DOHH2 (cell line): ENCODE measurements around the gene LHFPL6.

Source experiments
- H3F3A ChIP-seq: fragments of 200-600 bp; sonication (generic), shearing (Covaris generic); 2 replicates; pipeline ENCODE4 v1.6.0; 2016; ENCODE audit warnings: antibody characterized with exemption, mild to moderate bottlenecking; ENCODE audit not compliant: control insufficient read depth, insufficient read depth
- H3K27ac ChIP-seq: fragments of 200-600 bp; sonication (generic); 2 replicates; pipeline ENCODE4 v1.5.1; 2014; ENCODE audit warnings: low read depth, mild to moderate bottlenecking, low read length, moderate library complexity
- H3K27me3 ChIP-seq: fragments of 200-600 bp; sonication (generic); 2 replicates; pipeline ENCODE4 v1.6.1; 2014; ENCODE audit warnings: mild to moderate bottlenecking, low read length, mixed read lengths; ENCODE audit not compliant: control insufficient read depth
- H3K36me3 ChIP-seq: fragments of 200-600 bp; sonication (generic); 2 replicates; pipeline ENCODE4 v1.6.1; 2014; ENCODE audit warnings: mild to moderate bottlenecking, low read length, moderate library complexity, mixed read lengths; ENCODE audit not compliant: control insufficient read depth
- H3K4me1 ChIP-seq: fragments of 200-600 bp; sonication (generic); 2 replicates; pipeline ENCODE4 v1.6.1; 2014; ENCODE audit warnings: mild to moderate bottlenecking, low read length, mixed read lengths; ENCODE audit not compliant: control insufficient read depth
- H3K4me2 ChIP-seq: fragments of 200-600 bp; sonication (generic); 2 replicates; pipeline ENCODE4 v1.6.0; 2014; ENCODE audit warnings: mild to moderate bottlenecking, low read length, moderate library complexity
- H3K4me3 ChIP-seq: fragments of 200-600 bp; sonication (generic); 2 replicates; pipeline ENCODE4 v1.5.1; 2014; ENCODE audit warnings: mild to moderate bottlenecking, low read length, mixed read lengths
- H3K79me2 ChIP-seq: fragments of 200-600 bp; sonication (generic); 2 replicates; pipeline ENCODE4 v1.6.1; 2014; ENCODE audit warnings: mild to moderate bottlenecking, low read length, mixed read lengths; ENCODE audit not compliant: control insufficient read depth
- H3K9me2 ChIP-seq: fragments of 200-600 bp; sonication (generic); replicated peaks from 2 replicates; pipeline ENCODE4 v1.6.1; 2014; ENCODE audit warnings: mild to moderate bottlenecking, low read length, mixed read lengths; ENCODE audit not compliant: control insufficient read depth
- H3K9me3 ChIP-seq: fragments of 200-600 bp; sonication (generic); 2 replicates; pipeline ENCODE4 v1.6.1; 2014; ENCODE audit warnings: antibody characterized with exemption, low read length, mixed read lengths; ENCODE audit not compliant: control insufficient read depth, insufficient read depth
- H4K20me1 ChIP-seq: fragments of 200-600 bp; sonication (generic); 2 replicates; pipeline ENCODE4 v1.6.0; 2014; ENCODE audit warnings: low read depth, mild to moderate bottlenecking, antibody characterized with exemption, low read length, moderate library complexity; ENCODE audit not compliant: control insufficient read depth, insufficient read depth
- EZH2phosphoT487 ChIP-seq: fragments of 200-600 bp; sonication (generic); IDR thresholded peaks from 2 replicates; pipeline ENCODE4 v1.6.1; 2017; ENCODE audit warnings: borderline replicate concordance, mild to moderate bottlenecking, antibody characterized with exemption, low read length, moderate library complexity, mixed read lengths
- TF ChIP-seq, protein P1 (sequence below): fragments of 200-600 bp; sonication (generic); IDR thresholded peaks from one replicate; pipeline ENCODE4 v1.5.1; 2014; ENCODE audit warnings: antibody characterized with exemption, mild to moderate bottlenecking, low read depth, low read length; ENCODE audit not compliant: poor library complexity, severe bottlenecking

Gene LHFPL6

DNA sequence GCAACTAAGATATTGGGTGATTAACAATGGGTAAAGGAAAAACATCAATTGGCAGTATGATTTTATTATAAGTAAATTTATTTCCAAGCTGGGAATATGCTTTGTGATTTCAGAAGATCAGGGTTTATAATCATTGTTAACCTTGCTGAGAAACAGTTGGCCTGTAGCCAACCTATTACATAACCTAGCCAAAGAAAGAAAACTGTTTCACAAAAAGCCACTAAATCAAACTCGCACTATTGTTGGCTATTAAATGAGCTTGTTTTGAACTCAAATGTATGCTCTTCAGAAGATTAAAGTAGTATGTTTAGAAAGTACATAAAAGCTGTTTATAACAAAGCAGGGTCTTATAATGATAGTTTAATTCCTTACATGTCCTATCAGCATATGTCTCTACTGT, 151.7 kb downstream of the LHFPL6 start:
- H3K79me2 ChIP-seq, result peaks cover 57% of the 10 kb centered on the region
- H3K4me1 ChIP-seq, result peaks cover 54% of the 10 kb centered on the region
- H3K9me3 ChIP-seq, result no peaks in the 10 kb centered on the region
- no peaks in the 10 kb centered on the region for H3K27me3 ChIP-seq
- H3K27ac ChIP-seq, result peak overlapping the region; percentile 89
- H3K4me3 ChIP-seq, result peak overlapping the region; percentile 51
- TF ChIP-seq, protein P1, sequence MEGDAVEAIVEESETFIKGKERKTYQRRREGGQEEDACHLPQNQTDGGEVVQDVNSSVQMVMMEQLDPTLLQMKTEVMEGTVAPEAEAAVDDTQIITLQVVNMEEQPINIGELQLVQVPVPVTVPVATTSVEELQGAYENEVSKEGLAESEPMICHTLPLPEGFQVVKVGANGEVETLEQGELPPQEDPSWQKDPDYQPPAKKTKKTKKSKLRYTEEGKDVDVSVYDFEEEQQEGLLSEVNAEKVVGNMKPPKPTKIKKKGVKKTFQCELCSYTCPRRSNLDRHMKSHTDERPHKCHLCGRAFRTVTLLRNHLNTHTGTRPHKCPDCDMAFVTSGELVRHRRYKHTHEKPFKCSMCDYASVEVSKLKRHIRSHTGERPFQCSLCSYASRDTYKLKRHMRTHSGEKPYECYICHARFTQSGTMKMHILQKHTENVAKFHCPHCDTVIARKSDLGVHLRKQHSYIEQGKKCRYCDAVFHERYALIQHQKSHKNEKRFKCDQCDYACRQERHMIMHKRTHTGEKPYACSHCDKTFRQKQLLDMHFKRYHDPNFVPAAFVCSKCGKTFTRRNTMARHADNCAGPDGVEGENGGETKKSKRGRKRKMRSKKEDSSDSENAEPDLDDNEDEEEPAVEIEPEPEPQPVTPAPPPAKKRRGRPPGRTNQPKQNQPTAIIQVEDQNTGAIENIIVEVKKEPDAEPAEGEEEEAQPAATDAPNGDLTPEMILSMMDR, result no peak
- no peak for TF ChIP-seq EZH2phosphoT487
- 0 out of 2 replicates have a peak, but pooled peaks cover 3% of the 10 kb centered on the region for H3K36me3 ChIP-seq
- H3F3A ChIP-seq, result peaks cover 7% of the 10 kb centered on the region
- no peaks in the 10 kb centered on the region for H4K20me1 ChIP-seq
- peak overlapping the region; percentile 68 for H3K4me2 ChIP-seq
- H3K9me2 ChIP-seq, result no peaks in the 10 kb centered on the region

DNA sequence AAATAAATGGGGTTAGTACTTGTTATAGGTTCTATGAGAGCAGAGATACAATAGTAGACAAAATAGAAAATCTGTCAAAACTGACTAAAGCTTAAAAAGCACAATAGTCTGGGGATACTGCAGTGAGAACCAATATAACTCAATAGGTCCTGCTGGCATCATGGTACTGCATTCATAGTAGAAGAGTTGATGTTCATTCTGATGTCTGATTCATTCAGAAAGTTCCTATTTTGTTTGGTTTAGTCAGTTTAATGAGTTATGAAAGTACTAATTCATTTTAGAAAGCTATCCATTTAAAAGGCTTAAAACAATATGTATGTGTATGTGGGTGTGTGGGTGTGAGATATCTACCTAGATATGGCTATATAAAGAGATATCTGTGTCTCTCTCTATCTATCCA, 152.8 kb downstream of the LHFPL6 start:
- TF ChIP-seq, protein P1, result no peak
- no peak for TF ChIP-seq EZH2phosphoT487
- no peak overlapping the region for H3K4me3 ChIP-seq
- no peaks in the 10 kb centered on the region for H3K9me2 ChIP-seq
- H3F3A ChIP-seq, result peaks cover 7% of the 10 kb centered on the region
- 0 out of 2 replicates have a peak, but pooled peaks cover 3% of the 10 kb centered on the region for H3K36me3 ChIP-seq
- no peaks in the 10 kb centered on the region for H4K20me1 ChIP-seq
- H3K9me3 ChIP-seq, result no peaks in the 10 kb centered on the region
- no peak overlapping the region for H3K27ac ChIP-seq
- H3K79me2 ChIP-seq, result peaks cover 53% of the 10 kb centered on the region
- no peaks in the 10 kb centered on the region for H3K27me3 ChIP-seq
- no peak overlapping the region for H3K4me2 ChIP-seq
- H3K4me1 ChIP-seq, result peaks cover 57% of the 10 kb centered on the region

DNA sequence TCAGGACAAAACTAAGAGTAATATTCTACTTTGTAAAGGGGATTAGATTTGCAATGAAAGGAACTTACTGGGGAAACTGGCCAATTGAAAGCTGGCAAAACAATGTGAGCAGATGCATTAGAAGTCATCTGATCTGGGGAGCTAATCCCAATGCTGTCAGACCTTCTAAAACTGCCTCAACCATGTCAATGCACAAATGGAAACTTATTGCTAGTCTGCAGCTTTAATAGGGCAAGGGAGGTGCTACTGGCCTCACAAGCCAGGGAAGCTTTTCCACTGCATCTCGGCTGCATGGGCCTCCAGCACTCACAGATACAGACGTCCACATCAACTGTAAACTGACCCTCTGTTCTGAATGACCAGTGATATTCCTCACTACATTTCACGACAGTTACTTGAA, 154.2 kb downstream of the LHFPL6 start:
- Histone ChIP-seq H3K9me3 (no peaks in the 10 kb centered on the region), H3K9me2 (no peaks in the 10 kb centered on the region), H3K27ac (no peak overlapping the region), H3K4me2 (no peak overlapping the region), H4K20me1 (no peaks in the 10 kb centered on the region), H3K4me1 (peaks cover 56% of the 10 kb centered on the region), H3K27me3 (no peaks in the 10 kb centered on the region), H3K79me2 (peaks cover 57% of the 10 kb centered on the region), H3F3A (peaks cover 7% of the 10 kb centered on the region), H3K4me3 (no peak overlapping the region), H3K36me3 (0 out of 2 replicates have a peak, but pooled peaks cover 3% of the 10 kb centered on the region)
- TF ChIP-seq, protein P1, result no peak
- no peak for TF ChIP-seq EZH2phosphoT487
